HG02885 (cell line): ENCODE data around the gene IQCH.

Experiments used
- ATAC-seq: cut with Tn5 transposase; IDR thresholded peaks from one replicate; pipeline ENCODE4 v1.9.1; 2021; ENCODE audit warnings: mild to moderate bottlenecking; ENCODE audit not compliant: unreplicated experiment, poor library complexity

Gene IQCH

DNA sequence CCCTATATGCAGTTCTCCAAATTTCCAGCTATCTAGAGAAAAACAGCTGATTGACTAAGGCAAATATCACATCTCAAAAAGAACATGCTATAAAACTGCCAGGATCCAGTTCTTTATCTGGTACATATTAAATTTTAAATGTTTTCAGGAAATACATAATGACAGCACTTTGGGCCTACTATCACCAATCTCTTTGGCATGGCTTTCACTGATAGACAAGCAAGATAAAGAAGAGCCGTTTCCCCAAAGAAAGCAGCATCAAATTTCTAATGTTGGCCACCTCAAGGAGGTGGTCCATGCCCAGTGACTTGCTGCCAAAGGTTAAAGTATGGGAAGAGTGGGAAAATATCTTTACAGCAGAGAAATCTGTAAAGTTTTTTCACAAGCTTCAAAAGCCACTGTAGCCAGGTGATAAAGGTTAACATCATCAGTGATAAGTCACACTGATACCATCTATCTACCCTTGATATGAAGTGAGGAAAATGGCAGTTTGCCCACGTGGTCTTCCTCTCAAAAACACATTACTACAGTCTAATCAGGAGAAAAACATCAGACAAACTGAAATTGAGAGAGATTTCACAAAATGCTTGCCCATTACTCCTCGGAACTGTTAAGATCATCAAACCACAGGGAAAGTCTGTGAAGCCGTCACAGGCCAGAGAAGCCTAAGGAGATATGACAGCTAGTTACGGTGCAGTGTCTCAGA lies 220.0 kb downstream of the IQCH start:
- ATAC-seq = no peak

DNA sequence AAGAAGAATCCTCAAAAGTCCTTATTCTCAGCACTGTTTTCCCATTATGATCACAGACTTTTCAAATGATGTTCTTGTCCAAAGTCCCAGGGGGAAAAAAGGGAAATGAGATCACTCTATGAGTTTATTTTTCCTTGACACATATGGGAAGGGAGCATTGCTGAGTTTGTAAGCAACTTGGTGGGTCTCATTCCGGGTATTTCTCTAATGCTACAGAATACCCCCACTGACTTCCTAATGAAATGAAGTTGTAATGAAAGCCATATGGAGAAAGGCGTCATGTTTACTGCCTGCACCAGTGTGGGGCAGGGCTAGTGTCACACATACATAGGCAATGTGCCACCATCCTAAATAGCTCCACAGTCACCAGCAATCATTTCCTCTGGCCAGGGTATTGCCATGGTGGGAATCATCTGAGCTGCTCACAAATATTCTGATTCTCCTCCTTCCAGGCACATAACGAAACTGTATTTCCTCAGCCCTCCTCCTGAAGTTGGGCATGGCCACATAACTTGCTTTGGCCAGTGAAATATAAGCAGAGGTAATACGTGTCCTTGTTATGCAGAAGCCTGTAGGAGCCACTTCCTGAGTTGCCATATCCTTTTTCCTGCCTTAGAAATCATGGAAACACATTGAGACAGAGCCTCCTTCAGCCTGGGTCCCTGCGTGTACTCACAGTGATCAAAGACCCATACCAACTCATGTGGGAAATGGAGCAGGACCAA lies 225.4 kb downstream of the IQCH start:
- no peak for ATAC-seq

DNA sequence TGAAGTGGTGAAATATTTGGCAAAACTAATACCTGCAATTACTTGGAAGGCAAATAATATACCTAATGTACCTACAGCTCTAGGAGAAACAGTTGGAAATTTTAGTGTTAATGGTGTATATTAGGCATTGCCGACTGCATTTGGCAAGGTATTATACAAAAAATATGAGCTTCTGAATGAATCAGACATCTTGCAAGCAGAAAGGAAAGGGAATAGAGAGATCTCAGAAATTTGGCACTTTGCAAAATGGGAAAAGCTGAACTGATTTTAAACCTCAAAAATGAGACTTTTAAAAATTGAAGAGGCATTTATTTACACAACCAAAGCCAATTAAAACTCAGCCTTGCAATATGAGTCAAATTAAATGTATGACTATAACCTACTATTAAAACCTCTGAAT lies 226.2 kb downstream of the IQCH start:
- ATAC-seq = no peak

DNA sequence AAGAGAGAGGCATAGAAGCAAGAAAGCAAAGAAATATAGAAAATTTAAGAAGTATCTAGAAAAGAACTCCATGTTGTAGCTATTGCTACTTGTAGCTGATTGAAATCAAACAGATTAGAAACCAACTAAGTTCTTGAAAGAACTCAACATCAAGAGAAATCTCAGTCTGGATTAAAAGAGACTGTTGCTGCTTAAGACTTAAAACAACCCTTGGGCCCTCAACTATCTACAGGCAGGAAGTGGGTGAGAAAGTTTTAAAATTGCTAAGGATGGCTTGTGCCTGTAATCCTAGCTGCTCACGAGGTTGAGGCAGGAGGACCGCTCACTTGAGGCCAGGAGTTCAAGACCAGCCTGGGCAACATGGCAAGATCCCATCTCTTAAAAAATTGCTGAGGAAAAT lies 227.1 kb downstream of the IQCH start:
- no peak for ATAC-seq

DNA sequence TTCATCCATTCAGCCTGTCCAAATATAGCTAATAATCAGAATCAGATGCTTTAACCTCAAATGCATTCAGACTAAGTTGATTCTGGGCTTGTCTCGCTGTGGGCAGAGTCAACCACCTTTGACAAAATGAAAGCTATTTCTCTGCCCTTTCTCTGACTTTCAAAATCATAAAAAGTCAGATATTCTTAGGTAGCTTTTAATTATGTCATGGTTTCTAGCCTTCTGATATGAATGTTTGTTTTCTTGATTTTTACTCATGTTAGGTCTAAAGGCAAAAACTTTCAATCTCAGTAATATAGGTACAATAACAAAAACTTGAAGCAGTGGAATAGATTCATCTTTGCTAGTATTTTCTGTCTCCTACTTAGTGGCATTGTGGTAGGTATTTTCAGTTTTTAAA lies 241.0 kb downstream of the IQCH start:
- ATAC-seq = no peak

DNA sequence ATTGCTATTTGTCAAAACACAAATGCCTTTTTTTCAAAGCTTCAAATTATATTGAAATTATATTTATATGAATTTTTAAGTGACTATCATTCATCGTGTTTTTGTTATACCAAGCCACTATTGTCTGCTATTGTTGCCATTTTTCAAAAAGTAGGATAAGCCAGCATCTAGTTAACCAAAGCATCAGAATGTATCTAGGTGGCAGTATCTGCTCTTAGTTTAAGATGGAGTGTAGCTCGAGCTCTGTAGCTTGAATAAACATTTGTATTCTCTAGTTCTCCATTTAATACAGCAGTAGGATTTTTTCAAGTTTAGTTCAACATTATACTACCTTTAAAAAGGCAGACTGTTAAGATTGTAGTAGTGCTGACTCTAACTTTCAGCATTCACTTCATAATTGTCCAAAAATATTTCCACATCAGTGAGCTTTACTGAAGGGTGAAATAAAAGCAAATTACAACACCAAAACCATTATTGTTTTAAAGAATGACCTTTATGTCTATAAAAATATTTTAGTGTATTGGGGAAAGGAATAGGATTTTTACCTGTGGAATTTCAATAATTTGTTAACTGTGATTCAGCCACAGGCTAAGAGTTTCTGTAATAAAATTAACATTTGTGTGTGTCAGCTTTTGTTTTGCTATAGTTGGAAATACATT lies 246.7 kb downstream of the IQCH start:
- no peak for ATAC-seq

DNA sequence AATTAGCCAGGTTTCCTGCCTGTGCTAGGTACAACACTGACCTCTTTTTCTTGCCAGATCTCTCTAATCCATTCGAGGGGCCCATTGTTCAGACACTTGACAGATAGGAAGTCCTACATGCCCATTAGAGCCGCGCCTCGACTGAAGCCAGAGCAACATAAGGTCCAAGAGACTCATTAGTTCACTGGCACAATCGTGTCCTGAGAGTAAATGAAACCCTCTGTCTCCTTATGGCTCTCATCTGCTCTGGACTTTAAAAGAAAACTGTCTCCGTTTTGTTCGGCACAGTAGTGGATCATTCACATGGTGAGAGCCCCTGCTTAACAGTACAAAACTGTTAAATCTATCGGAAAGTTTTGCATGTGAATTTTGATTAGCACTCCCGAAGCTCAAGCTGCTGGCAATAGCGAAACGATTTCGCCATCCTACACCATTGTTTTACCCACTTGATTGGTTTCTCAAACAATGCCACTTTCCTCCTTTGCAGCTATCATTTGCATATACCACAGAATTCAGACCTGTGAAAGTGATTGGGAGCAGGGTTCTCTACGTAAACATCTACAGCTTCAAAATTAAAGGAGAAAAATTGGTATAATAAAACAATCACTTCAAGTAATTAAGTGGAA lies 247.4 kb downstream of the IQCH start:
- ATAC-seq = no peak

DNA sequence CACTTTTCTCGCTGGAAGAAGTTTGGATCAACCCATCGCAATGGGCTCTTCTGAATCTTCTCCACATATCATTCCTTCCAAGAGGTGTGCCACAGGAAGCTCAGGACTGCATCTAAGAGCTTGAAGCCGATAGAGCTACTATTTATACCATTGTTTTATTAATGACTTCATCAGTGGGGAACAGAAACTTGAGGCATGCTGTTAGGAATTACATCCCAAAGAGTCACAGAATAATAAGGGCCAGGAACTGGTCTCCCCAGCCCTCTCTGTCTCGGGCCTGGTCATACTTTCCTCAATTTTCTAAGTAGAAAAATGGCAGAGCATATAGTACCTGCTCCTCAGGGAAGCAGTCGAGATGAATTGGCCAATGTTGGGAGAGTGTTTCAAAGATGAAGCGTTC lies 249.5 kb downstream of the IQCH start:
- no peak for ATAC-seq

DNA sequence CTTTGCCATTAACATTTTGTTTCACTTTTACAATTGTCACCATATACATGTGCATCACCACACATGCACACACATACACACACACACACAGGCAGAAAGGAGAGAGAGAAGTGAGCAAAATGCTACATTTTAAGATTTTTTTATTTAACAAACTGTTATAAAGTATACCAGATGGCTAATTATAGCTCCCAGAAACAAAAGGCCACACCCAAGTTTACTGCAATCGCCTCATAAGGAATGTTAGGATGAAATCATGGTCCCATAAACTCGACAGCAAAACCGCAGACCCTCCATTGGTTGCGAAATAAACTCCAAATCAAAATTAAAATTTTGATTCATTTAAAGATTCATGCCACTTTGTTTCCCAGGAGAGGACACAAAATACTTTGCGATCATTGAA lies 250.2 kb downstream of the IQCH start:
- no peak for ATAC-seq

DNA sequence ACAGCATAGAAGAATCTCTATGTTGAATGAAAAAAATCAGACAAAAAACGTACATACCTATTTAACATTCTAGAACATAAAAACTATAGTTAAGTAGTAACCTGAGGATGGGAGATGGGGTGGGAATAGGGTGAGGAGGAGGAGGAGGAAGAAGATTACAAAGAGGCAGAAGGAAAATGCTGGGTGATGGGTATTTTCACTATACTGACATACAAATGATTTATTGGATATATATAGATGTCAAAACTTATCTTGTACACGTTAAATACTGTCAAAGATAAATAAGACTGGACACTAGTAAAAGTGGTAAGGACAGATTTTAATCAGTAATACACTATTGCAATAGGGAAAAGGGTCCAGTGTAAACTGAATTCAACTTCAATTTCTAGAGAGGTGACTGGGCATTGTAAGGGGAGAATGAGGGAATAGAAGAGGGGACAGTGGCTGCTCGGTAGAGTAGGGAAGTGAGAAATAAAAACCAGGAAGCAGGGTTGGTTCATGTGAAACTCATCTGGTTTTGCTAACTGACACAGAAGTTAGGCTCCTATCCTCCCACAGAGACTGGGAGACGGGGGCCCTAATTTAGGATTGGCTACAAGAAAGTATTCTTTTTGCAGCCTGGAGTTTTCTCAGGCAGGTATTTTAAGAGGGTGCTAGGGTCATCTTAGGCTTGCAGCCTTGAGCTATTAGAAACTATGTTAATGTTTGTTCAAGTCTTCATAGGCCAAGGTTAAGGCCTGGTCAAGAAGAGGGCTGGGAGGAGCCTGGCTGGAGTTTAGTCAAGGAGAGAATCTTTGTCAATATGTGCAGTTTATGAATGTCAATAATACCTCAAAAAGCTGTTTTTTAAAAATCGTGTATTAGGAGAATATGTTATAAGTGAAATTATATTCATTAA lies 251.3 kb downstream of the IQCH start:
- no peak for ATAC-seq

DNA sequence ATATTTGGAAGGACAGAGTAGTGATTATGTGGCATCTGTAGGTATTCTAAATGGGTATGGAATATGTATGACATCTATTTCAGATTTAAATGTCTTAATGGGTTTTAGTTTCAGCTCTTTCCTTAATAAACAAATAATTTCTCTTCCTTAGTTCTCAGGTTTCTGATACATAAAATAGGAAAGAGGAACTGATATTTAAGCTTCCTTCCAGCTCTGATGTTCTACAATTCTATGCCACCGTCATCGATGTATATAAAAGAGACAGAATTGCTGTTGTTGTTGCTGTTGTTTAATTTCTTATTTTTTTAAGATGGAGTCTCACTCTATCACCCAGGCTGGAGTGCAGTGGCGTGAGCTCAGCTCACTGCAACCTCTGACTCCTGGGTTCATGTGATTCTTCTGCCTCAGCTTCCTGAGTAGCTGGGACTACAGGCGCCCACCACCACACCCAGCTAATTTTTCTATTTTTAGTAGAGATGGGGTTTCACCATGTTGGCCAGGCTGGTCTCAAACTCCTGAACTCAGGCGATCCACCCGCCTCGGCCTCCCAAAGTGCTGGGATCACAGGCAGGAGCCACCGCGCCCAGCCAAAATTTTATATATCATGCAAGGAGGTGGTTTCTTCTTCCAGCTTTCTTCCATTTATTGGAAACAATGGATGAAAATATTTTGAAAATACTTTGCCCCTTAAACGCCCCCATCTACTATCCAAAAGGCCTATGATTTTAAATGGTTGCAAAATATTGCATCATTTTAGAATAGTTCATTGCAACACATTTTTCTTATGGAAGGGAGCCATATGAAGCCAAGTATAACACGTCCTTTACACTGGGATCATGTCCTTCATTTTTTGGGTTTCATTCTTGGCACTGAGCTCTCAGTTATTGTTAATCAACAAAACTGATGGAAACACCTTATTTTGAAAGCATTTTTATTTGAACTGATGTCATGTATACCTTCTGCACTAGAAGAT lies 252.5 kb downstream of the IQCH start:
- no peak for ATAC-seq

DNA sequence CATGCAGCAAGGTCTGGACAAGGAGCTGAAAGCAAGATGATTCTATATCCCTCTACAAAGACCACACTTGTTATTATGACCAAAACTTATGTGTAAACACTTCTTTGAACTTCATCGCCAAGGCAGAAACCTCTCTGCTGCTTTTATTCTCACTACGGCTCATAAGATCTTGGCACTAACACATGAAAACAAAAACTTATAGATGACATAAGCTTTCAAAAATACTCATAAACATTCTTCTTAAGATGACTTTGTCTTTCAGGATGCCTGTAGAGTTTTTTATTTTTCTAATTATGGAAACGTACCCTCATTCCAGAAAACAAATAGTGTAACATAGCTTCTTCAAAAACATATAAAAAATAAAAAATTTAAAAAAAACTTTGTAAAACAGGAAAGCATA lies 253.8 kb downstream of the IQCH start:
- ATAC-seq = no peak

DNA sequence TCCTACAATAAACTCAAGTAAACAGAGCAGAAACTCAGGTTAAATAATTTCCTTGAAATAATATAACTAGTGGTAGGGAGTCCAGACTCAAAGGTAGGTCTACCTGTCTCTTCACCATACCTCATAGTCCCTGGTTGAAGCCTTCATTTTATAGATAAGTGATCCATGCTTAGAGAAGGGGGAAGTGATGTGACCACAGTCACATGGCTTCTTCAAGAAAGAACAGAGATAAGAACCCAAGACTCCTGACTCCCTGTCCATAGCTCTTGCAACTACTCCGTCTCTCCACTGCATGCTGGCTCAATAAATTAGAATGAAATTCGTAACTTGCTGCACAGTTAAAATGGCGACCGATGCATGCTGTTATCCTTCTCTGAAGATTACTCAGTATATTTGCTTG lies 255.3 kb downstream of the IQCH start:
- no peak for ATAC-seq

DNA sequence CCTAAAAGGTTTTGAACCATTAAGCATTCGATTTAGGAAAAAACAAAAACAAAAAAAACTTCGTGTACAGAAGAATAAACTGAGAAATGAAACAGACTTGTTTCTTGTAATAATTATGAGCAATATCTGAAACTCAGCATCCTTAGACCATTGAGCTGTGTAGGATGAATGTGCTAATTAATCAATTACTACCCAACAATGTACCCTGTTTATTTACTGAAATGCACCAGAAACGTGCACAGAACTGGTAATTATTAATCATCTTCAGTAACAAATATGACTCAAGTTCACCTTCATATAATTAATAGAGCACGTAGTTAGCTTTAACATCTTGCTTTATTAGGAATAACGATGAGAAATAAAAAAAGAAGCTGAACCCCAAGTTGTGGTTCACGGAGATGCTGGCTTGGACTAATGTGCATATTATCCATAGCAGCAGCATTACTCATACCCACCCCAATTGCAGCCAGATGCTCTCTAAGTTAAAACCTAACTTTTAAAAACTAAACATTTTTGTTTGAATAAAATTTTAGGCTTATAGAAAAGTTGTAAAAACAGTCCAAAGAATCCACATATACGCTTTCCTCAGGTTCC lies 256.1 kb downstream of the IQCH start:
- no peak for ATAC-seq

DNA sequence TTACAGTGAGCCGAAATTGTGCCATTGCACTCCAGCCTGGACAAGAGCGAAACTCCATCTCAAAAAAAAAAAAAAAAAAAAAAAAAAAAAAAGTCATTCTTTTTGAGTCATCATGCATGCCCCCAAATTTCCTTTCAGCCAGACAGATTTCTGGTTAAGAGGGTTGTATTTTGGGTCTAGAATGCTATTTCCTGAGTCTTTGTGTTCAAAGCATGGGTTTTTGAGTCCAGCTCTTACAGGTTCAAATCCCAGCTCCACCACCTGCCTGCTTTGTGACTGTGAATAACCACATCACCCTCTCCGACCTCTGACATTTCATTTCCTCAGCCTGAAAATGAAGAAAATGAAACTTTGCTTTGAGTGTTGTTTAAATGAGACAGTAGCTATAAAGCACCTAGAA lies 257.0 kb downstream of the IQCH start:
- no peak for ATAC-seq

DNA sequence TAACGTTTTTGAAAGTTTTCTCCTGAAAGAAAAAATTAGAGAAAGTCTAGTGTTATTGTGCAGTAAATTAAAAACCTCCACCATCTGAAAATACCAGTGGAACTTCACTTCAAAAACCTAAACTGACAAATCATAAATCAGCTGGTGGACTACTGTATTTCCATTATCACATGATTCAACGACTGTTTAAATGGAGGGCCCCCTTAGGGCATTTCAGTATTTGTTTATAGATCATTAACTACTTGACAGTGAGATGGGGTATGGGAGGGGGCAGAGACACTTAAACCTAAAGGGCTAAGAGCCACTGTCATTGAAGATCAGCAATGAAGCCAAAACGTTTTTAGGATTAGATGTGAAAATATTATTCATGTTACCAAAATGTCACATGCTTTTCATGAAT lies 257.6 kb downstream of the IQCH start:
- ATAC-seq = no peak

DNA sequence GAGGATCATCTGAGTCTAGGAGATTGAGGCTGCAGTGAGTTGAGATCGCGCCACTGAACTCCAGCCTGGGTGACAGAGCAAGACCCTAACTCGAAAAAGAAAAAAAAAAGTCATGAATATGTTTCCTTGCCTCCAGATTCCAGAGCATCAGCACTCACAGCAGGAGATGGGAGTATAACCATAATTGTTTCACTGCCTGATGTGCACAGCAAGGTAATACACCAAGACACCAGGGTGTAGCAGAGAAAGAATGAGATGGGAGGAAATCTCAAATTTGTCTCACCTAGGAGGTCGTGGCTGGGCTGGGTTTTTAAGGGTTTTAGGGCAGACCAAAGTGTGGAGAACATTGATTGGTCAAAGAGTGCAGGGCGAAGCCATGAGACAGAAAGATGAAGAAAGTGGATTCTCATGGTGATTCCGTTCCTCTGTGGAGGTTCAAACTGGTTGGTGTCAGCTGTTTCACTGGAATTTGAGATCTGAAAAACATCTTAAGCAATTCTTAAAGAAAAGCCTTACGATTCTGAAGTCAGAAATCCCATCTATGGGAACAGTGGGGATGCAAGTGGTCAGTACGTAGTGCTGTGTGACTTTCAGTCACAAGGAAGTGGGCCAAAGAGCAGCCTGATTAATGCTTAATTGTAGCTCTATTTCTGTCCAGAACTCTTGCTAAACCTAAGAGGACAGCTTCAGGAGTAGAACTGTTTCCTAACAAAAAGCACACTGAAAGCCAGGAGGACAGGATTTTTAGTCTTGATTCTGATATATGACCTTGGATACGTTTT lies 258.5 kb downstream of the IQCH start:
- ATAC-seq = no peak

DNA sequence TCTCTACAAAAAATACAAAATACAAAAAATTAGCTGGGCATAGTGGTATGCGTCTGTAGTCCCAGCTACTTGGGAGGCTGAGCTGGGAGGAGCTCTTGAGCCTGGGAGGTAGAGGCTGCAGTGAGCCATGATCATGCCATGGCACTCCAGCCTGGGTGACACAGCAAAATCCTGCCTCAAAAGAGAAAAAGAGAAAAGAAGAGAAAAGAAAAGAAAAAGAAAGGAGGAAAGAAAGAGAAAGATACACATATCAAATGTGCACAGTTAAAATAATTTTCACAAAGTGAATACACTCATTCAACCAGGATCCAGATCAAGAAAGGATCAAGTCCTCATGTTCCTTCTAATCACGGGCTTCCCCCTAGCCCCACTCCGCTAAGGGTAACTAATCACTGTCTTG lies 260.5 kb downstream of the IQCH start:
- no peak for ATAC-seq
